GM18867 (cell line): Measurements from ENCODE around the gene FA2H.

ENCODE experiments used
- ATAC-seq: cut with Tn5 transposase; IDR thresholded peaks from one replicate; pipeline ENCODE4 v1.9.1; 2021; ENCODE audit warnings: mild to moderate bottlenecking, moderate library complexity; ENCODE audit not compliant: unreplicated experiment

Gene FA2H

GRCh38 chr16:74745109-74745615 lies 29.5 kb downstream of the FA2H start:
- no peak for ATAC-seq

GRCh38 chr16:74744566-74744965 lies 30.1 kb downstream of the FA2H start:
- ATAC-seq = no peak

- ATAC-seq = no peak
Measured at GRCh38 chr16:74743668-74744299, 30.8 kb downstream of the FA2H start.

- ATAC-seq = no peak
Measured at GRCh38 chr16:74743045-74743667, 31.5 kb downstream of the FA2H start.

- no peak for ATAC-seq
Measured at GRCh38 chr16:74742051-74742481, 32.6 kb downstream of the FA2H start.

- no peak for ATAC-seq
Measured at GRCh38 chr16:74740795-74741304, 33.8 kb downstream of the FA2H start.

- ATAC-seq = no peak
Measured at GRCh38 chr16:74739275-74739674, 35.3 kb downstream of the FA2H start.

GRCh38 chr16:74738816-74739215 lies 35.8 kb downstream of the FA2H start:
- ATAC-seq = no peak

- no peak for ATAC-seq
Measured at GRCh38 chr16:74738113-74738541, 36.5 kb downstream of the FA2H start.

- no peak for ATAC-seq
Measured at GRCh38 chr16:74737521-74737920, 37.1 kb downstream of the FA2H start.

GRCh38 chr16:74736531-74737157 lies 38.0 kb downstream of the FA2H start:
- no peak for ATAC-seq

- ATAC-seq = no peak
Measured at GRCh38 chr16:74735554-74735953, 39.1 kb downstream of the FA2H start.

- no peak for ATAC-seq
Measured at GRCh38 chr16:74735162-74735452, 39.5 kb downstream of the FA2H start.

GRCh38 chr16:74734361-74735161 lies 40.1 kb downstream of the FA2H start:
- no peak for ATAC-seq

GRCh38 chr16:74732707-74733350 lies 41.8 kb downstream of the FA2H start:
- no peak for ATAC-seq

GRCh38 chr16:74731853-74732477 lies 42.7 kb downstream of the FA2H start:
- no peak for ATAC-seq

- no peak for ATAC-seq
Measured at GRCh38 chr16:74729783-74730683, 44.6 kb downstream of the FA2H start.

GRCh38 chr16:74727903-74728302 lies 46.7 kb downstream of the FA2H start:
- ATAC-seq = no peak

GRCh38 chr16:74726716-74727115 lies 47.9 kb downstream of the FA2H start:
- no peak for ATAC-seq
